AG04450 (cell line): ENCODE data around the gene ZFX. TPM values are rescaled to one million over a fixed set of nuclear protein-coding genes. Genes with fewer than 3 reads are reported as not detected.
A peak's percentile ranks its signal among the peaks of the same experiment; 100 is the strongest.

ENCODE experiments used
- CTCF ChIA-PET: fragments of 300-600, 350-600 bp; formaldehyde crosslinking; extraction: SDS; loops from one replicate; lab custom pipeline; 2022; ENCODE audit warnings: antibody characterized with exemption, inconsistent platforms; lab: Charles Lee
- POLR2A ChIA-PET: fragments of 350-600 bp; formaldehyde crosslinking; extraction: SDS; loops from one replicate; lab custom pipeline; 2021; ENCODE audit warnings: antibody characterized with exemption, inconsistent platforms; lab: Yijun Ruan, JAX
- DNase-seq: peaks from one replicate; pipeline ENCODE4 v3.0.0-alpha.2; 2011; ENCODE audit warnings: low read depth, low spot score
- H3K27ac ChIP-seq: one replicate; pipeline ENCODE4 v1.5.1; 2012; ENCODE audit warnings: low read depth, low read length, control low read depth
- H3K27me3 ChIP-seq: one replicate; pipeline ENCODE4 v1.6.0; 2012; ENCODE audit warnings: low read length; ENCODE audit not compliant: control insufficient read depth, insufficient read depth
- H3K4me3 ChIP-seq: 2 replicates; pipeline ENCODE4 v1.5.1; 2011; ENCODE audit warnings: mild to moderate bottlenecking, low read depth, low read length, control low read depth
- H3K9me3 ChIP-seq: 2 replicates; pipeline ENCODE4 v1.5.1; 2012; ENCODE audit warnings: low read length; ENCODE audit not compliant: control insufficient read depth, insufficient read depth
- polyA plus RNA-seq: library from polyadenylated mRNA; depleted of rRNA; stranded (reverse); fragments of >200 nt; gene quantifications from 2 replicates; pipeline ENCODE4 v1.2.3, GENCODE V29; 2011
- TF ChIP-seq, protein P1 (sequence below): IDR thresholded peaks from 2 replicates; pipeline ENCODE4 v1.5.1; 2011; ENCODE audit warnings: low read depth, low read length, control low read depth, inconsistent platforms

The ZFX gene
- polyA plus RNA-seq, 1 experiment, result 23.1 TPM

GRCh38 chrX:24235084-24235710, 85.7 kb downstream of the ZFX start:
- Histone ChIP-seq H3K9me3 (no peaks in the 10 kb centered on the region), H3K27ac (no peak overlapping the region), H3K4me3 (no peak overlapping the region), H3K27me3 (no peaks in the 10 kb centered on the region)
- ChIA-PET POLR2A (no interaction called here), CTCF (no interaction called here)
- DNase-seq, result no peak
- TF ChIP-seq, protein P1, sequence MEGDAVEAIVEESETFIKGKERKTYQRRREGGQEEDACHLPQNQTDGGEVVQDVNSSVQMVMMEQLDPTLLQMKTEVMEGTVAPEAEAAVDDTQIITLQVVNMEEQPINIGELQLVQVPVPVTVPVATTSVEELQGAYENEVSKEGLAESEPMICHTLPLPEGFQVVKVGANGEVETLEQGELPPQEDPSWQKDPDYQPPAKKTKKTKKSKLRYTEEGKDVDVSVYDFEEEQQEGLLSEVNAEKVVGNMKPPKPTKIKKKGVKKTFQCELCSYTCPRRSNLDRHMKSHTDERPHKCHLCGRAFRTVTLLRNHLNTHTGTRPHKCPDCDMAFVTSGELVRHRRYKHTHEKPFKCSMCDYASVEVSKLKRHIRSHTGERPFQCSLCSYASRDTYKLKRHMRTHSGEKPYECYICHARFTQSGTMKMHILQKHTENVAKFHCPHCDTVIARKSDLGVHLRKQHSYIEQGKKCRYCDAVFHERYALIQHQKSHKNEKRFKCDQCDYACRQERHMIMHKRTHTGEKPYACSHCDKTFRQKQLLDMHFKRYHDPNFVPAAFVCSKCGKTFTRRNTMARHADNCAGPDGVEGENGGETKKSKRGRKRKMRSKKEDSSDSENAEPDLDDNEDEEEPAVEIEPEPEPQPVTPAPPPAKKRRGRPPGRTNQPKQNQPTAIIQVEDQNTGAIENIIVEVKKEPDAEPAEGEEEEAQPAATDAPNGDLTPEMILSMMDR, result no peak

DNA sequence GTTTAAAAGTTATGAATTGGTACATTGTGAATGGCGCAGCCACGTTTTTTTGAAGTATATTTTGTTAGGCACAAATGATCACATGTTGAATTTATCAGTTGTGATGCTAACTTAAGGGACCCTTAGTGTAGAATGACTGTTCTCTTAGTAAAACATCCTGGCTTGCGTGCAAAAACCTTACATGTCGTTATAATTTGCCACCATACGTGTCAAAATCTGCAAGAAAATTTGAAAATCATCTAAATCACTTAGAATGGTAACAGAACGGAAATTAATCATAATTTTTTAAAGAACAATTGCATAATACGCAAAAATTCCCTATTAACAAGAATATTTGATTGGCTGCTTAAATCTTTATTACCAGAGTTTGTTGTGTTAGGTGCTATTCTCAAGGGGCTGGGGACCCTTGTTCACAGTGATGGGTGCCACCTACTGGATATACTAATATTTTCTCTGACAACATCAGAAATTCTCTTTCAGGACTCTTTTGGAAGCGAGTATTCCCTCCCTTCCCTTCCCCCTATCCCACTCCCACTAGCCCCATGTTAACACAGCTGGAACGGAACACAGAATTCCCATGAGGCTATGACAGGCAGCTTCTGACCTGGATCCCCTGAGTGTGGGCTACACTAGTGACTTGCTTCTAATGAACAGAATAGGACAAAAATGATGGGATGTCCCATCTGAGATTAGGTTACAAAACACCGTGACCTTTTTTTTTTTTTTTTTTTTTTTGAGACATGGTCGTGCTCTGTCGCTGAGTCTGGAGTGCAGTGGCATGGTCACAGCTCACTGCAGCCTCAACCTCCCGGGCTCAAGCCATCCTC, 92.5 kb downstream of the ZFX start:
- Histone ChIP-seq H3K27ac (no peak overlapping the region), H3K9me3 (no peaks in the 10 kb centered on the region), H3K4me3 (no peak overlapping the region), H3K27me3 (no peaks in the 10 kb centered on the region)
- POLR2A ChIA-PET, result interaction anchor here (0.7 to 0.8 kb wide), 2 partner anchors 26 to 91 kb away, joined by 3 to 6 read pairs; no protein-coding TSS in a partner anchor
- no peak for DNase-seq
- CTCF ChIA-PET, result interaction anchor here (0.6 to 1.5 kb wide), 9 partner anchors 8 to 335 kb away, joined by 3 to 13 read pairs (median 5); partner anchors contain the start of genes APOO and CXorf58
- TF ChIP-seq, protein P1, result peak; percentile 38

GRCh38 chrX:24242649-24243175, 93.2 kb downstream of the ZFX start:
- H3K9me3 ChIP-seq, result no peaks in the 10 kb centered on the region
- peak; percentile 29 for DNase-seq
- H3K4me3 ChIP-seq, result no peak overlapping the region
- ChIA-PET CTCF (interaction anchor here (0.6 to 1.5 kb wide), 8 partner anchors 8 to 335 kb away, joined by 3 to 13 read pairs (median 4); partner anchors contain the start of genes APOO and CXorf58), POLR2A (interaction anchor here (0.7 to 0.8 kb wide), 3 partner anchors 27 to 92 kb away, joined by 3 to 6 read pairs (median 3); no protein-coding TSS in a partner anchor)
- TF ChIP-seq, protein P1, result no peak
- no peaks in the 10 kb centered on the region for H3K27me3 ChIP-seq
- H3K27ac ChIP-seq, result peak overlapping the region; percentile 31

DNA sequence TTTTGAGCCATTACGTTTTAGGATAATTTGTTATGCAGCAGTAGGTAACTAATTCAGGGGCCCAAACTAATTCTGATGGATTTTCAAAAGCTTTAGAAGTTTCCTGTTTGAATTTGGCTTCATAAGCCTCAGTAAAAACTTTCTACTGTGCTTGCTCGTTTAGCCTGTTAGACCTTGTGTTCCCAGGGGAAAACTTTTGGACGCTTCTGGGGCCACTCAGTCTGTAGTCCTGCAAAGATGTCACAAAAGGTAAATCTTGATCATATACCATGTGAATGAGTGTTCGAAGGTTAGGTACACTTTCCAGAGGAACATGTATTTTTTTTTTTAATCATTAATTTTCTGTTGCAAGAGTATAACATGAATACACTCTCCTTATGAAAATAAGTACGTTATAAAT, 93.7 kb downstream of the ZFX start:
- DNase-seq, result no peak
- TF ChIP-seq, protein P1, result no peak
- H3K9me3 ChIP-seq, result no peaks in the 10 kb centered on the region
- CTCF ChIA-PET, result interaction anchor here (0.9 to 1.5 kb wide), 5 partner anchors 55 to 336 kb away, joined by 3 to 13 read pairs (median 5); partner anchors contain the start of genes APOO and CXorf58
- H3K27ac ChIP-seq, result peak overlapping the region; percentile 31
- no peaks in the 10 kb centered on the region for H3K27me3 ChIP-seq
- no peak overlapping the region for H3K4me3 ChIP-seq
- POLR2A ChIA-PET, result interaction anchor here (0.7 to 0.8 kb wide), 2 partner anchors 91 to 93 kb away, joined by 3 to 6 read pairs; no protein-coding TSS in a partner anchor
